MM.1S (cell line): ENCODE measurements around the gene VEGFB.

Experiments
- DNase-seq: peaks from one replicate; pipeline ENCODE4 v3.0.0-alpha.2; 2015
- H2AFZ ChIP-seq: fragments of 300-600 bp; sonication (generic); 2 replicates; pipeline ENCODE4 v1.6.0; 2016; ENCODE audit warnings: antibody characterized with exemption, low read length
- H3F3A ChIP-seq: fragments of 300-600 bp; sonication (generic); 2 replicates; pipeline ENCODE4 v1.6.1; 2016; ENCODE audit warnings: mild to moderate bottlenecking, antibody characterized with exemption, low read length, moderate library complexity, mixed read lengths; ENCODE audit not compliant: insufficient read depth
- H3K27ac ChIP-seq: fragments of 300-600 bp; sonication (generic); 2 replicates; pipeline ENCODE4 v1.5.1; 2016; ENCODE audit warnings: mild to moderate bottlenecking, low read length
- H3K27me3 ChIP-seq: fragments of 300-600 bp; sonication (generic); replicated peaks from 2 replicates; pipeline ENCODE4 v1.6.0; 2016; ENCODE audit warnings: low read length; ENCODE audit not compliant: insufficient read depth
- H3K36me3 ChIP-seq: fragments of 300-600 bp; sonication (generic); replicated peaks from 2 replicates; pipeline ENCODE4 v1.6.1; 2016; ENCODE audit warnings: mild to moderate bottlenecking, low read length, mixed read lengths; ENCODE audit not compliant: insufficient read depth
- H3K4me1 ChIP-seq: fragments of 300-600 bp; sonication (generic); 2 replicates; pipeline ENCODE4 v1.6.1; 2016; ENCODE audit warnings: low read length, mixed read lengths
- H3K4me2 ChIP-seq: fragments of 300-600 bp; sonication (generic); 2 replicates; pipeline ENCODE4 v1.6.0; 2016; ENCODE audit warnings: low read depth, low read length
- H3K4me3 ChIP-seq: fragments of 300-600 bp; sonication (generic); 2 replicates; pipeline ENCODE4 v1.5.1; 2016; ENCODE audit warnings: low read length, mixed read lengths
- H3K79me2 ChIP-seq: fragments of 300-600 bp; sonication (generic); 2 replicates; pipeline ENCODE4 v1.6.1; 2016; ENCODE audit warnings: mixed run types, low read length, mixed read lengths
- H3K9ac ChIP-seq: fragments of 300-600 bp; sonication (generic); 2 replicates; pipeline ENCODE4 v1.6.1; 2016; ENCODE audit warnings: low read length, mixed read lengths
- H3K9me2 ChIP-seq: fragments of 300-600 bp; sonication (generic); replicated peaks from 2 replicates; pipeline ENCODE4 v1.6.1; 2016; ENCODE audit warnings: mild to moderate bottlenecking, low read length, mixed read lengths; ENCODE audit not compliant: insufficient read depth
- H3K9me3 ChIP-seq: fragments of 300-600 bp; sonication (generic); replicated peaks from 2 replicates; pipeline ENCODE4 v1.6.1; 2016; ENCODE audit warnings: mild to moderate bottlenecking, low read length, mixed read lengths; ENCODE audit not compliant: insufficient read depth
- H4K20me1 ChIP-seq: fragments of 300-600 bp; sonication (generic); 2 replicates; pipeline ENCODE4 v1.6.1; 2016; ENCODE audit warnings: mild to moderate bottlenecking, low read length, moderate library complexity, mixed read lengths; ENCODE audit not compliant: insufficient read depth
- CTCF ChIP-seq: fragments of 300-600 bp; sonication (generic); IDR thresholded peaks from 2 replicates; pipeline ENCODE4 v1.5.1; 2016; ENCODE audit warnings: antibody characterized with exemption, low read length, mixed read lengths
- EZH2 ChIP-seq: fragments of 300-600 bp; sonication (generic); optimal IDR thresholded peaks from 2 replicates; pipeline ENCODE3; 2017; ENCODE audit warnings: low read depth, mild to moderate bottlenecking, antibody characterized with exemption, low read length, mixed read lengths
- EZH2phosphoT487 ChIP-seq: fragments of 300-600 bp; sonication (generic); IDR thresholded peaks from 2 replicates; pipeline ENCODE4 v1.6.1; 2018; ENCODE audit warnings: antibody characterized with exemption, low read length

Gene VEGFB

DNA sequence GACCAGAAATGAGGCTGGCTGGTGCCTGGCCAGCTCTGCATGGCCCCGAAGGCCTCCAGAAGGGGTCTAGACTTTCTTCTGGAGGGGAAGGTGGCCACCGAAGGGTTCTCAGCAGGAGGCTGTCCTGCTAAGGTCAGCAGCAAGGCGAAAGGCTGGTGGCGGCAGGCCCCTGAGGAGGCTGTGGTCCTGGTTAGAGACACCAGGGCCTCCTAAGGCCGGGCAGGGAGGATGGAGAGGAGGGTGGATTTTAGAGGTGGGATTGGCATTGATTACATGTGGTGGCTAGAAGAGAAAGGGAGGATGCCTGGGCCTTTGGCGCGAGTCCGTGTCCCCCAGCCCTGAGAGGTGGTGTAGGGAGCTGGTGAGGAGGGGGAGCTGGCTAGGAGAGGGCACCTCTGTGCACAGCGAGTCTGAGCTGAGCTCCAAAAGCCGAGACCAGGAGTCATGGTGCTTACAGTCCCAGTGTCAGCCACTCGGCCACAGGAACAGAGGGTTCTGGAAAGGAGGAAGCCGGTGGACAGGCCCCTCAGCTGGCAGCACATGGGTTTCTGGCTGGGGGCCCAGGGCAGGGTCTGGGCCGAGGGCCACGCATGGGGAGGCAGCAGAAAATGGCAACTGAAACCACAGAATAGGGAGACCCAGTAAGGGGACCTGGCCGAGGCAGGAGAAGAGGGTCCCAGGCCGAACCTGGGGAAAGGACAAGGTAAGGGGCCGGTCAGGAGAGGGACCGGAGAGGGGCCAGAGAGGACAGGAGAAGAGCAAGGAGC is 25.4 kb upstream of the VEGFB start:
- no peak overlapping the region for H3K9ac ChIP-seq
- DNase-seq, result no peak
- no peak for TF ChIP-seq EZH2
- TF ChIP-seq EZH2phosphoT487, result no peak
- no peak for TF ChIP-seq CTCF
- H4K20me1 ChIP-seq, result no peaks in the 10 kb centered on the region
- H3K9me3 ChIP-seq, result no peaks in the 10 kb centered on the region
- no peaks in the 10 kb centered on the region for H3K27me3 ChIP-seq
- no peak overlapping the region for H3K4me3 ChIP-seq
- no peak overlapping the region for H3K4me2 ChIP-seq
- H3K4me1 ChIP-seq, result peaks cover 10% of the 10 kb centered on the region
- H3K79me2 ChIP-seq, result peaks cover under 1% of the 10 kb centered on the region
- H3F3A ChIP-seq, result no peaks in the 10 kb centered on the region; the same call in 1 of the 2 replicates
- H3K36me3 ChIP-seq, result no peaks in the 10 kb centered on the region
- H3K9me2 ChIP-seq, result no peaks in the 10 kb centered on the region
- no peak overlapping the region for H3K27ac ChIP-seq
- H2AFZ ChIP-seq, result no peak overlapping the region

- Histone ChIP-seq H3K4me1 (peaks cover 10% of the 10 kb centered on the region), H3K4me3 (no peak overlapping the region), H3K9me2 (no peaks in the 10 kb centered on the region), H2AFZ (no peak overlapping the region), H3F3A (no peaks in the 10 kb centered on the region; the same call in 1 of the 2 replicates), H3K79me2 (no peaks in the 10 kb centered on the region; the same call in 1 of the 2 replicates), H3K27ac (no peak overlapping the region), H3K27me3 (no peaks in the 10 kb centered on the region), H3K9me3 (no peaks in the 10 kb centered on the region), H3K36me3 (no peaks in the 10 kb centered on the region), H3K9ac (no peak overlapping the region), H4K20me1 (no peaks in the 10 kb centered on the region), H3K4me2 (no peak overlapping the region)
- TF ChIP-seq CTCF, result no peak
- no peak for TF ChIP-seq EZH2phosphoT487
- TF ChIP-seq EZH2, result no peak
- DNase-seq, result no peak
Observed at GRCh38 chr11:64209563-64209843, 24.9 kb upstream of the VEGFB start.

DNA sequence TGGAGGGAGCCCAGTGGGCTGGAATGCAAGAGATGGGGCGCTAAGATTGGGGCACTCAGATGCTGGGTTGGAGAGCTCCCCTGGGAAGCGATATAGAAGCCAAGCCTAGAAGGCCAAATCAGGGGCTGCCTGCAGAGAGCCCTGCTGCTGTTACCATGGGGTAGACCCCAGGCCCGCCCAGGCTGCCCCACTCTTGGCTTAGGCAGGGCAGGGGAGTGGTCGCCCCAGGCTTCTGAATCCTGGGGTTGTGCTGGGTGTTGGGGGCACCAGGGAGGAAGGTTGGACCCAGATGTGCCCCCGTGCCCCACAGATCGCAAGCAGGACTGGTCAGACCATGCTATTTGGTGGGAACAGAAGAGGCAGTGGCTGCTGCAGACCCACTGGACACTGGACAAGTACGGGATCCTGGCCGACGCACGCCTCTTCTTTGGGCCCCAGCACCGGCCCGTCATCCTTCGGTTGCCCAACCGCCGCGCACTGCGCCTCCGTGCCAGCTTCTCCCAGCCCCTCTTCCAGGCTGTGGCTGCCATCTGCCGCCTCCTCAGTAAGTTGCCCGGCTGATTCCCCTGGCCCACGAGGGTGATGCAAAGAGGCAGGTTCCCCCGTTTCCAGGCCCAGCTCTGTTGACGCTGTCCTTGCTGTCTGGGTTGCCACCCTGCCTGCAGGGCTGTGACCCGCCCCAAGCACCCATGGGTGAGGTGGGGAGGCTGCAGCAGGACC is 23.9 kb upstream of the VEGFB start:
- no peak for TF ChIP-seq EZH2phosphoT487
- no peak for TF ChIP-seq EZH2
- TF ChIP-seq CTCF, result no peak
- no peaks in the 10 kb centered on the region; the same call in 1 of the 2 replicates for H3K79me2 ChIP-seq
- H3K36me3 ChIP-seq, result no peaks in the 10 kb centered on the region
- DNase-seq, result no peak
- no peaks in the 10 kb centered on the region for H3K9me2 ChIP-seq
- H3F3A ChIP-seq, result no peaks in the 10 kb centered on the region; the same call in 1 of the 2 replicates
- no peaks in the 10 kb centered on the region for H3K9me3 ChIP-seq
- no peak overlapping the region for H2AFZ ChIP-seq
- peaks cover 8% of the 10 kb centered on the region for H3K4me1 ChIP-seq
- H3K27me3 ChIP-seq, result no peaks in the 10 kb centered on the region
- no peaks in the 10 kb centered on the region for H4K20me1 ChIP-seq
- no peak overlapping the region for H3K4me3 ChIP-seq
- no peak overlapping the region for H3K9ac ChIP-seq
- H3K27ac ChIP-seq, result no peak overlapping the region
- no peak overlapping the region for H3K4me2 ChIP-seq
